HG03558 (cell line): Measurements from ENCODE around the gene SLC8A1.

ENCODE experiments used
- ATAC-seq: cut with Tn5 transposase; IDR thresholded peaks from one replicate; pipeline ENCODE4 v1.9.1; 2021; ENCODE audit warnings: moderate number of reproducible peaks; ENCODE audit not compliant: unreplicated experiment; ENCODE audit errors: extremely low read depth

SLC8A1 gene

DNA sequence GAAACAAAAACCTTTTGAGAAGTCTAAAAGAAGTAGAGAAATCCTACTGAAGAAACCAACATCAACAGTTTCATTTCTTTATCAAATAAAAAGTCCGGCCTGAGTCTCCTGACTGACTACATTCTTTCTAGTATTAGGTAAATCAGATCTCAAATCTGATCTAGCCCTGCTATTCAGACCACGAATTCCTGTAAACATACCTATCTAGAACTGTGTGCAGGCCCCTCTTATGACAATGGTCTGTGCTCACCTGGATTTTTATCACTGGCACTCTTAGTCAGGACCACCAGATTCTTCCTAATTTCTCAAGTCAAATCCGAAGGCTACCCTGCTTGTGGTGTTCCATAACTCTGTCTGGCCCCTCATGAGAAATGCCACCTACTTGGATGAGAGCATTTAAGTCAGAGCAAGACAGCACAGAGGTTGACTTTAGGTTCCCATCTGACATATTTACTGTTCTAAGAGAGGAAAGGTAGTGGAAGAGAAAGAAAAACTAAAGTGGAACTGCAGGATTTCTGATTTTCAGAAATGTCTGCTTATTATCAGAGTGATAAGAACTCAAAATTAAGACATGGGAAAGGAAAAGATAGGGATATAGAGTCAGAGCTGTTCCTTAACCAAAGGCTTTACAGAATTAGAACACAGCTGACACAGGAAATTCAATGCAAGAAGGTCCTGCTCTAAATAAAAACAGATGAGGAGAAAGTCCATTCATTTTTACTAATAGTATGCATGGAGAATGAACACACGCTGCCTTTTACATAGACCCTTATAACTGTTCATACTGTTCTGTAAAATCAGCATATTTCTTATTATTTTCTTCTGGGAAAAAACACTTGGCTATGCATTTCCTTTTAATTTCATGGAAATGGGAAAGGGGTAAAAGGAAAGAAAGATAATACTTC lies 56.5 kb downstream of the SLC8A1 start:
- no peak for ATAC-seq

DNA sequence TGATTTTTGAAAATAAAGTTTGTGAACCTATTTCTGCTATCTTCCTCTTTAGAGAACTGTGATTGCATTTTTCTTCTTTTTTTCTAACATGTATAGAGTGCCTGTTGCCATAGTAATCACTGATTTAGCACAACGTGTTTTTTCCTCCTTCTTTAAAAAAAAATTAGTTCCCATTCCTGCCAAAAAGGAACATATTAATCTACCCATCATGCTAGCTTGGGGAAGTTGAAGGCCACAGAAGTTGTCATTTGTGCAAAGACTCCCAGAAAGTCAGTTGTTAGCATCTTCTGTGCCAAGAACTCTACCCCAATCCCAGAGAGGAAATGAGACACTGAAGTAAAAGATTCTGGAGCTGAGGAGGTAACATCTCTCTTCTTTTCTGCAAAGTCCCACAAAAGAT lies 57.3 kb downstream of the SLC8A1 start:
- no peak for ATAC-seq

DNA sequence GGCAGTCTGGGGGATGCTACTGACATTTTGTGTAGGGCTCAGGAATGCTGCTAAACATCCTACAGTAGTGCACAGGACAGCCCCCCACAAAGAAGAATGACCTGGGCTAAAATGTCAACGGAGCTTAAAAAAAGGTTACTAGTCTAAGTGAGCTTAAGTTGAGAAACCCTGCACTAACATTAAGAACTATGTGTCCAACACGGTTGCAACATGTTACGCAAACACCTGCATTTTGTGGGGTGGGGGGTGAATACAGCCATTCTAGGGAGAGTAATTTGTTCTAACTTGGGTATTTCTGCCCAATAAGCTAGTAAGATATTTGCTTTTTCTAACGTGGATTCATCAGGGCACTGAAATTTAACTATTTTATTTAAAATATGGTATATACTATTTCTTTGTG lies 57.9 kb downstream of the SLC8A1 start:
- ATAC-seq: no peak

DNA sequence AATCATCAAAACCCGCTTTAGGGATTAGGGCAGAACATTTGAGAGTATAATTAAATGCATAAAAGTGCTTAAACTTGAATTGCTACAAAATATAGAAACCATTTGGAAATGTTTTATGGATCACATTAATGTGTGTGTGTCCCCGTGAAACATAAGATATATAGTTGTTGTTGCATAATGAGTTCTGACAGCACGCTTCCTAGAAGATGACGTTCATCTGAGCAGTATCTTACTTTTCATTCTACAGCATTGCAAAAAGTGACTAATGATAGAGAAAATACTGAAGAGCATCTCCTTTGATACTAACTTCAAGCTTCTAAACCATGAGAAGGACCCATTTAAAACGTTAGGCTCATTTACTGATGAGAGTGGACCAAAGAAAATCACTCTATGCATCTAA lies 63.7 kb downstream of the SLC8A1 start:
- no peak for ATAC-seq

DNA sequence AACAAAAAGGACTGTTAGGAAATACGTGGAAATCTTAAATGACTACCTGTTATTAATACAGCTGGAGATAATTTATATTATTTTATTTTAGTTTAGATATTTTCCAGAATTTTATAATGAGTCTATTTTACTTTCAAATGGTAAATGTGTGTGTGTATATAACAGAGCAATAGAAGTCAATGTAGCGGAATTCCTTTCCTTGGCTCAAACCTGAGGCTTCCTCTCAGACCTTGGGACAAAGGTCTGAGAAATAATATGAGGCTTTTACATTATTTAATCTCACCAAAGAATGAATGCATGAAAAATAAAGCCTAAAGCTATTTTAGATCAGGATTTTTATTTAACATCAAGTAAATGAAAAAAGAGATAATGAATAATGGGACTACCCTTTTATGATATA lies 65.7 kb downstream of the SLC8A1 start:
- no peak for ATAC-seq

DNA sequence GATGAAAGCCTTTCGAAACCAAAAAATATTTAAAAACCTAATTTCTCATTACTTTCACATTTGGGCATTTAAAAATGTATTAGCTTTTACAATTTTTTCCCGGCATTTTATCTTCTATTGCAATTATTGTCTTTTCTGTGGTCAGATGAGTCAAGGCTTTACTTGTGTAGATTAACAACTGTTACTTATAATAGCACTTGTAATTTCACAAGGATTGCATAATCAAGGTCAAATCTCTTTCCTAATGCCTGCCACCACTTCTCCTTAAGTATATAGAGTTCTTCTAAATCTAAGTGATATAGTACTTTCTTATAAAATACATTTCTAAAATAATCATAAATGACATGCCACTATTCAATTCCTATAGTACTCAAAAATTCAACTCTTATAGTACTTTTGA lies 67.2 kb downstream of the SLC8A1 start:
- no peak for ATAC-seq

DNA sequence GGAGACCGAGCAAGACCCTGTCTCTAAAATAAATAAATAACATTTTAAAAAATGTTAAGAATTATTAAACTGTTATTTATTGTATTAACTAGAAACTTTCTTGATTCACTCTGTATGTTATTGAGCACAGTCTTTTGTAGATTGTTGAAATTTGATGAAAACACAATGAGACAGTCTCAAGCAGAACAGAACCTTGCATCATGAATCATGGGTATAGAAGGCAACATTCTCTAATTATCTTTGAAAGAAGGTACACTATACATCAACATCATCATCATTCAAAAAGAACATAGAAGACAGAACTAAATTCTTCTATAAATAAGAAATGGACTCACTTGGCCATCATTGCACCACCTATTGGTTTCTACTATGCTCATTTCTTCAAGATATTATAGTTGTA lies 67.7 kb downstream of the SLC8A1 start:
- ATAC-seq: no peak

DNA sequence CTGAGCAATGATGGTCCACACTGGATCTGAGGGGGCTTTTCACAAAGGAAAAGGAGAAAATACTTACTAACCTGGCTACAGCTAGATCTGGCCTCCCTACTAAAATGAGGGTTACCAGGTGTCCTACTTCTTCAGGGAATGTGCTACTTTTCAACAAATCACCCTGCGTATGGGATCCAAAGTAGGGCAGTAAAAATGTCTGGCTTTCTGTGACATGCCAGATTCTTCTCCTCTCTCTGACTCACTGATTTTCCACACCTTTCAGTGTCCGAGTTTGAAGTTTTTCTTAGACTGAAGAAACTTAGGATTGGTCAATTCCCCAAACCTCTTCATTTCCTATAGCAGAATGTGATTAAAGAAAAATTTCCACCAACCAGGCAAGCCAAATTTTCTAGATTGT lies 71.2 kb downstream of the SLC8A1 start:
- no peak for ATAC-seq

DNA sequence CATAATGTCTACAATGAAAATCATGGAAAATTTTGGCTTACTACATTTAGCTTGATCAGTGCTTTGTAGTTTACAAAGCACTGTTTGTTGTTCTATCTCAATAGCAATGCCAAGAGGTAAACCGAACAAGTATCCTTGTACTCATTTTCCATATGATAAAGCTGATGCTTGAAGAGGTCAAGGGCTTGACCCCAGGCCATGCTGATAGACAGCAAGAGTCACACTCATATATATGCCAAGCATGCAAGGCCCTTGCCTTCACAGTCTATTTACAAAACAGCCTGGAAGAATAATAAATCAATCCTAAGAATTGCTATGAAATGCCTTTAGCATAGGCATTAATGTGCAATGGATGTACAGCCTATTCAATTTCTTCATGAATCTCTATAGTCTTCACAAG lies 71.8 kb downstream of the SLC8A1 start:
- ATAC-seq: no peak

DNA sequence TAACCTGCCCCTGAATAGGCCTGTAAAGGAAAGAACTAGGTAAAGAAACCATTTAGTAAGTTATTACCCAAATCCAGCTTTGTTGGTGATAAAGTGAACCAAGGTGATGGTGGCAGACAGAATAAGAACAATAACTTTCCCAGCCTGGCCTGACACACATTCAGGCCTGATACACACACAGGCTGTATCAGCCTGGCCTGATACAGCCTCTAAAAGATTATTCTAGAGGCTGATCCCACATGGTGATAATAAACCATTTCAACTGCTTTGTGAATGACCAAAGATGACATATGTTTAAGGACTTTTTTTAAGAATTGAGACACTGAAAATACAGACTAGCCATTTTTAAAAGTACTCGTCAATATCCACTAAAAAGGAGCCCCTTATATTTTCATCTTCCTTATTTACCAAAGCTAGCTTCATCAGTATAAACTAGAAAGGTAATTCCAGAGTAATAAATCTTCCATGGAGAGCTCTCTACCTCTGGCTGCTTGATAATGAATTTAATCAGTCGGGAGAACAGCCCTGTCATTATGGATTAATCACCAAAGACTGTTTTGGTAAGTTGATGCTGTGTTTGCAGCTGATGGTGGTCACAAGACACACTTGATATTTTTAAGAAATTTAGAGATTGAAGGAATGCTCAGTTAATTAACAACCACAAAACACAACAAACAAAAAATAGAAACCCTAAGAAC lies 77.2 kb downstream of the SLC8A1 start:
- ATAC-seq: no peak

DNA sequence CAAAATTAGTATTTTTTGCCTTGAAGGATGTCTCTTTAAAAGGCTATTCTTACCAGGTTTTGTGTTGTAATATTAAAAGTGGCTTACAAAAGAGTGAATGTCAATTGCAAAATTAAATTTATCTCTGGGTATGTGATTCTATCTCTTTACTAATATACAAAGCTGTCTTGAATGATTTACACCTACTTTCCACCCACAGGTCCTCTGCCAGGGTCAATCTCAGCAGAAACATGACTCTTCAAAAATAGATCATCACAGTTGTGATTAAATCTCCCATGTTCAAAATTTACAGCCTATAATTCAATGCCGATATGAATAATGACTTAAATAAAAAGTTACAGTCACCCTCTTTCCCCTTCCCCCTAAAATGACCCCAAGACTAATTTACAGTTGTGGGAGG lies 78.8 kb downstream of the SLC8A1 start:
- no peak for ATAC-seq

DNA sequence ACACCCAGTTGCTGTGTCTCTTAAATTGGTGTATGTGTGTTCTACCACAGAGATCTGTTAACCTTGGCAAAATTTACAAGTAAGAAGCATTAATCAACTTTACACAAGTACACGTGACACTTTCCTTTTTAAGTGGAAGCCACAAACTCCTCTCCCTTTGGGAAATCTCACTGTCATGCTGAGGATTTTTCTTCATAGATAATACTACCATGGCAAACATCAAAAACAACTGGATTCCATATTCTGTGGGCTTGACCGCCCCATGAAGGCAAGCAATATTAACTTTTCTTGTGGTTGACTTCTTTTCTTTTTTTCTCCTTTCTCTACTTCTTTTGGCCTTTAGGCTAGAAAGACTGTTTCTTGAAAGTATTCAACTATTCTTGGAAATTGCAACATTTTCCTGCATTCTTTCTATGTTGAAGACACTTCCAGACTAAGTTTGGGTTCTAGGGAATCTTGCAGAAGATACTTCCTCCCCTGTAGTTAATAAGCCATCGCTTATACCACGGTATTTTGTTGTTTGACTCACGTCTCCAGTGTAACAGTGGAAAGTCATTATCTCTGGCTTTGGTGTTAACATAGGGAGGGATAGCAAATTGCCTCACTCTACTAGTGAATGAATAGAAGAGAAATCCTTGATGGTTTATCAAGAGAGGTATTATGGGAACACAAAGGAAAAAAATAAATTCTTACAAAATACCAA lies 79.5 kb downstream of the SLC8A1 start:
- no peak for ATAC-seq

DNA sequence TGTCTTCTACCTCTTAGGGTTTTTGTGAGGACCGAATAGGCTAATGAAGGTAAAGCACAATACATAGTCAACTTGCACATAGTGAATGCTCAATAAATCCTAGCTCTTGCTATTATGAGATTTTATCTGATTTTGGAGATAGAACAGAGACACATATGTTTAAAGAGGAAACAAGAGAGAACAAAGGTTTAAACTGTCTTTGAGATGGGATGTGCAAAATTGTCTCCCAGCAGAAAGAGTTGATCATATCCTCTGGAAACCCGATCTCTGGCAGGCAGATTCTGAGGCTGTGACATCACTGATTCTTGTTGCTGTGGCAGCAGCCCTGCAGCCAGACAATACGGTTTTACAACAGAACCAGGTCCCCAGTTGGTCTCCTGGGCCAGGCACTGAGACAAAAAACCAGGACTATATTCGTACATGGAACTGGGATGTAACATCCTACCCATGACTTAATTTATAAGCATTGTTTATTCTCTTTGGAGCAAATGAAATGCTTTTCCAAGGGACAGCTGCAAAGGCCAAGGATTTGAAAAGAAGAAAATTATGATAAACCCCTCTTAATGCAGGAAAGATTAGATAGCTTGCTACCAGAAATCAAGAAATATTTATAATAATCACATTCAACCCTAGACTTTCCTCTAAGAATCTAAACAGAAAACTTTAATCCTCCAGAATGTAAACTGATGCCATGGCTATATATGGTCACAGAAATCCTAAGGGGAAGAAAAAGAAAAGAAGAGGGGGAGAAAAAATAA lies 80.2 kb downstream of the SLC8A1 start:
- ATAC-seq: no peak

DNA sequence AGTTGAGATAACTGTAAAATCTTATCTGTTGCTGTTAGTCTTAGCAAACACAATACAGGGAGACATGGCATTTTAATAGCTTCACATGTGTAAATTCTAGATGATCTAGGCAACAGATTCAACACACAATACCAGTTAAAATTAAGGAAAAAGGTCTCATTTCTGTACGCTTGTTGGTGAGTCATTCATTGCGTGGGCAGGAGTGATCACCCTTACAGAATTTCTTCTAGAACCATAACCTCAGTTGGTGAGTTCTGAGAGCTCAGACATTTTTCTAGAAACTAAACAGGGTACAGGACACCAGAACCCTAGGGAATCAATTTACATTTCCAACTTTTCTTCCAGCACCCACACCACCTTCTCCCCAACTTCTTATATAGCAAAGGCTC lies 81.9 kb downstream of the SLC8A1 start:
- no peak for ATAC-seq

DNA sequence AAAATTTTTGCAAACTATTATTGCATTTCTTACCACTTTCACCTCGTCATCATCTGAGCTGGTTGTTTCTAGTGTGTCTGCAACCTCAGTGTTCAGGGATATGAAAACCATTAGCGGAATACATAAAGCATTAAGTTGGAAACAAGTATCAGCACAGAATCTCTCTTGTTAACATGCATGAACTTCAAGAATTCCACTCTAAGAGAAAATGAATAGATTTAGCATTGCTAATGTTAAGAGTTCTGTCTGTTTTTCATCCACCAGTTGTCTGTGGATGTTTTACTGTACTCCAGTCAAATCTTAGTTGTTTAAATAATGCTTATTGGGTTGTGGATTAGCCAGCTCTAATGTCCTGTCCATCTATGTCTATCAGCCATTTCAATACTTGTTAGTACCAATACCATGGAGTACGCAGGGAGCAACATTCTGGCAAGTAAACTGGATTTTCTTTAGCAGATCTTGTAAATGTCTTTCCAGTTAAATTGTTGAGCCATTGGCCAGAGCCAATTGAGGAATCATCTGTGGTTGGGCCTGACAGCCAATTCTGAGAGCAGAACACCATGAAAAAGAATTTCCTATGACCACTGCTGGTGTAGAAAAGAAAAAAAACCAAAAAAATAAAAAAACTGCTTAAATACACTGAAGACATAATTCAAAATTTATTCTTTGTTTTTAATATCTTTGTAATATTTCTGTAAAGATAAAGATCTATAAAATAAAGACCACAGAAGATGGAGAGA lies 82.5 kb downstream of the SLC8A1 start:
- ATAC-seq: no peak

DNA sequence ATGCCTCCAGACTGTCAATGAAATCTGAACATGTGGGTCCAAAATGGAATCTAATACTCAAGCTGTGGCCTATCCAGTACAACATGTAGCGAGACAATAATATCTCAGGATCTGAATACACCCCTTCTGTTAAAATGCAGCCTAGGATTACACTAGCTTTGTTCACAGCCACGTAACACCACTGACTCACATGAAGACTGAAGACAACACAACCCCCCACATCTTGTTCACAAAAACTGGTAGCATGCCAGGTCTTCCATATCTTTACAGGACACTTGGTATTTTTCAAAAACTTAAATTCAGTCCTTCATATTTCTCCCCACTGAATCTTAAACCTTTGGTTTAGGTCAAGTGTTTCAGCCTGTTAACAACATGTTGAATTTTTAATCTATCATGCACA lies 84.2 kb downstream of the SLC8A1 start:
- no peak for ATAC-seq

DNA sequence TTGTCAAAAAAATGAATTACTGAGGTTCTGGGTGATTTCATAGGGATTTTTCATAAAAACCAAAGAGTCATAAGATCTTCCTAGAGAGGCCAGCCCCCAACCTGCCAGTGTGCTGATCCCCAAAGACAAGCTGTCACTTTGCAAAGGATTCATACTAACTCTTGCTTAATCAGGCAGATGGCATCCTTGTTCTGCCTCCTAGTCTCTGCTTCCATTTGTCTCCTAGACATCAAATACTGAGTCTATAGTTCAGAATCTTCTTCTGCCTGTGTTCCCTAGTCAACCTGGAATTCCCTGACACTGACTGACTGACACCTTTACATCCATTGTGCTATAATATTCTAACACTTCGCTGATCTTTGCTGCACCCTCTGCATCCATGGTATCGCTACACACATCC lies 84.9 kb downstream of the SLC8A1 start:
- no peak for ATAC-seq

DNA sequence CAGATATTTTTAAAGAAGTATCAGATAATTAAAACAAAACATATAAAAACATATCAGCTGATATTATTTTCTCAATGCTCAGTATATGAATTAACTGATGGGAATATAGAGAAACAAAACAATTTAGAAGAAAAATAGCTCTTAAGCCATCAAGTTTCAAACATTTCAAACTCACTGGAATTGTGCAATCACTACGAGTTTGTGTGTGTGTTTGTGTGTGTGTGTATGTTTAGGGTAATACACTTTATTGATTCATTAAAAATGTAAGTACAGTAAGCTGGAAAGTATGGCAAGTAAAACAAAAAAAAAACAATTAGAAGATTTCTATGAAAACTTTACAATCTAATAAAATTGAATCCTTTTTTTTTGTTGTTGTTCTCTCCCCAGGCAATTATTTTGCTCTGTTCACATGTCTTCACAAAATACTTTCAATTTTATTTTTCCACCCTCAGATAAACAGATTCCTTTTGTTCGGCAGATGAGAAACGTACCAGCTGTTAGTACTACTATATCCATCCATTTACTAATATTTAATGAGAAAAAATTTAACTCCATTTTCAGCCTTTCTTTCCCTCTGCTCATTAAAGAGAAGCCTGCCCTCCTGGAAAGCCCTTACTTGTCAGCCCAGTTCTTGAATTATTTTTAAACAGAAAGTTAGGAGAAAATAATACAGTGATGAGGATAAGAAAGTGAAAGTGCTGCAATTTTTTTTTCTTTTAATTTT lies 87.6 kb downstream of the SLC8A1 start:
- ATAC-seq: no peak

DNA sequence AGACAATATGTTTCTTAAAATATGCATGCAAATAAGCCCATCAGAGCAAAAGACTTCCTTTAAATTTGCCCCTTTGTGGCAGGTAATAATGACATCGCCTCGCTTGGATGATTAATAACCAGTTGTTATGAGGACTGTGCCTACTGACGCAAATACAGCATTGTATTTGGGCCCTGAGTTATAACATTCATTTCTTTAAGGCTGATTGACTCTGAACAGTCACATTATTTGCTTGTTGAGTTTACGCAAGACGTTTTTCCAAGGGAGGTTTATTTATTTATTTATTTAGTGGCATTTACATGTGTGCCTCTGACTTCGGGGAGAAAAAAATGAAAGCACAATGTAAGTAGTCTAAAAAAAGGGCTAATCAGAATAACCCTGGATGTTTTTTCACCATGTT lies 88.3 kb downstream of the SLC8A1 start:
- ATAC-seq: no peak
